ENCODE data around the gene SLC9A3.

Gene SLC9A3

DNA sequence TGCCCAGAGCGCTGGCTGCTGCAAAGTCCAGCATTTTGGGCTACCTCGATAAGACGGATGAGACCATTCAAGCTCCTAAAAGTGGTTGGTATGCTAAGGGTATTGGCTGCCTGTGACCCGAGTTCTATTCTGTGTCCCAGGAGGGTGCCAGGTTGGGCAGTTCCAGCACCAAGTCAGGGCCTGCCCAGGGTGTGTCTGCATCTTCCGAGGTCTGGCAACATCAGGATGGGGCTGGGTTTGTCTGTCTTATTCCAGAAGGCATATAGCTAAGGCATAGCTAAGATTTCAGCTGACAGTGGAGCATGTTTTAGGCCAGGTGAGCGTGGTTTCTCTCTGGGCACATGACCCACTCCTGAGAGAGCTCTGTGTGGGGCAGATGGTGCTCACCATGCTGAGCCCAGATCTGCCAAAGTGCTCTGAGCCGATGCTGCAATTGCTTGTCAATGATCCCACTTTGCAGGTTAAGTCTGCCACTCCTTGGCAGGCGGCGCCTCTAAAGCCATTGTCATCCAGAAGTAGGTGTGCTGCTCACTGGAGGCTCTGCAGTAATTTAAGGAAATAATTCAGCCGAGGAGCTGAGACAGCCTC lies 7.8 kb downstream of the SLC9A3 start:
- H3K4me3 ChIP-seq (ENCODE audit: low read depth, low read length), result no peak overlapping the region
- TF ChIP-seq, protein P1, sequence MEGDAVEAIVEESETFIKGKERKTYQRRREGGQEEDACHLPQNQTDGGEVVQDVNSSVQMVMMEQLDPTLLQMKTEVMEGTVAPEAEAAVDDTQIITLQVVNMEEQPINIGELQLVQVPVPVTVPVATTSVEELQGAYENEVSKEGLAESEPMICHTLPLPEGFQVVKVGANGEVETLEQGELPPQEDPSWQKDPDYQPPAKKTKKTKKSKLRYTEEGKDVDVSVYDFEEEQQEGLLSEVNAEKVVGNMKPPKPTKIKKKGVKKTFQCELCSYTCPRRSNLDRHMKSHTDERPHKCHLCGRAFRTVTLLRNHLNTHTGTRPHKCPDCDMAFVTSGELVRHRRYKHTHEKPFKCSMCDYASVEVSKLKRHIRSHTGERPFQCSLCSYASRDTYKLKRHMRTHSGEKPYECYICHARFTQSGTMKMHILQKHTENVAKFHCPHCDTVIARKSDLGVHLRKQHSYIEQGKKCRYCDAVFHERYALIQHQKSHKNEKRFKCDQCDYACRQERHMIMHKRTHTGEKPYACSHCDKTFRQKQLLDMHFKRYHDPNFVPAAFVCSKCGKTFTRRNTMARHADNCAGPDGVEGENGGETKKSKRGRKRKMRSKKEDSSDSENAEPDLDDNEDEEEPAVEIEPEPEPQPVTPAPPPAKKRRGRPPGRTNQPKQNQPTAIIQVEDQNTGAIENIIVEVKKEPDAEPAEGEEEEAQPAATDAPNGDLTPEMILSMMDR (IDR thresholded peaks at IDR 0.05; ENCODE audit: low read depth, low read length), result no peak

DNA sequence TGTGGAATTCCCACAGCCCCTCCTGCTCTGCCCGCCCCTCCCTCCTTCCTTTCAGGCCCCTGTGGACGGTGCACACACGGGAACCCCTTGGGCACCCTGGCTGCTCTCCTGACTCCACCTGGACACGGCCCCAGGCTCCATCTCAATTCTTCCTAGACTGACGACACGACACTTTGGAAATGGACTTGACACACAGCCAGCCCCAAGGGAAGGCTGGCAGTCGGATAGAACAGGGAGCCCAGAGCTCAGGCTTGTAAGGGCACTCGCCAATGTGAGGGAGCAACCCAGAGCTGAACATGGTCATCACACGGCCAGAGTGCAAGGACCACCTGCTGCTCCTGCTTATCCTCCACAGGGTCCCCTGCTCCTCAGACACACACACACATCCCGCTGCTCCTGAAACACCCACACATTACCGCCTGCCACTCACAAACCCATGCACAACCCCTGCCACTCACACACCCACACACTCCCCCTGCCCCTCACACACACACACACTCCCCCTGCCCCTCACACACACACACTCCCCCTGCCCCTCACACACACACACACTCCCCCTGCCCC lies 8.9 kb downstream of the SLC9A3 start:
- TF ChIP-seq, protein P1 (IDR thresholded peaks at IDR 0.05; ENCODE audit: low read depth, low read length), result no peak
- H3K4me3 ChIP-seq (ENCODE audit: low read depth, low read length), result no peak overlapping the region

DNA sequence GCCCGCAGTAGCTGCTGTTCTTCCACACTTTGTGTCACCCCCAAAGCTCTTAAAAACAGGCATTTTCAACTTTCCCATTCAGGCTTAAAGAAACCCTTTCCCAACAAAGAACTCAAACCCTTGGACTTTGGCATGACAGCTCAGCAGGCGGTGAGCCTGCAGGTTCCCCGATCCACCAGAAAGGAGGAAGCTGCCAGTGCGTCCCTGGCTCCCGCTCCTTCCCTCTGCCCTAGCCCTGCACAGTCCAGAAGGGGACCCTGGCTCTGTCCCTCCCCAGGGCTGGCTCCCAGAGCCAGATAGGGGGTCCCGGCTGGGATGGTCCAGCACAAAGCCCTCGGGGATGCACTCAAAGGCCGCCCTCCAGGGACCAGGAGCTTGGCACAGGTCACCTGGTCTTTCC lies 9.6 kb downstream of the SLC9A3 start:
- no peak overlapping the region for H3K4me3 ChIP-seq (ENCODE audit: low read depth, low read length)
- TF ChIP-seq, protein P1 (IDR thresholded peaks at IDR 0.05; ENCODE audit: low read depth, low read length), result no peak

DNA sequence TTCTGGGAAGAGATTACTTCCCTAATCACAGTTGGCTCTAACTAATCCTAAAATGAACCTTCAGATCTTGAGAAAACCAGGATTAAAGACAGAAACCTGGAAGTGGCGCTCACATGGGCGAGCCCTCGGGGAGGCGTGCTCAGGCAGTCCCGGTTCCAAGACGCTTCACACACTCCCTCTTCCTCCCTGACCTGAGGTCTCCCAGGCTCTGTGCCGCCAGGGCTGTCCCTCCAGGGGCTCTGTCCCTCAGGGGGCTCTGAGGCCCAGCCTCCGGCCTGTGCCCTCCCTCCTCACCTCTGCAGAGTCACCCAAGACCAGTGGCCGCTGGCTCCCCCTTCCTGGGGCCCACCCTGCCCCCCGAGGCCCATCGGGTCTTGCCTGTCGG lies 10.2 kb downstream of the SLC9A3 start:
- TF ChIP-seq, protein P1 (IDR thresholded peaks at IDR 0.05; ENCODE audit: low read depth, low read length), result no peak
- no peak overlapping the region for H3K4me3 ChIP-seq (ENCODE audit: low read depth, low read length)

DNA sequence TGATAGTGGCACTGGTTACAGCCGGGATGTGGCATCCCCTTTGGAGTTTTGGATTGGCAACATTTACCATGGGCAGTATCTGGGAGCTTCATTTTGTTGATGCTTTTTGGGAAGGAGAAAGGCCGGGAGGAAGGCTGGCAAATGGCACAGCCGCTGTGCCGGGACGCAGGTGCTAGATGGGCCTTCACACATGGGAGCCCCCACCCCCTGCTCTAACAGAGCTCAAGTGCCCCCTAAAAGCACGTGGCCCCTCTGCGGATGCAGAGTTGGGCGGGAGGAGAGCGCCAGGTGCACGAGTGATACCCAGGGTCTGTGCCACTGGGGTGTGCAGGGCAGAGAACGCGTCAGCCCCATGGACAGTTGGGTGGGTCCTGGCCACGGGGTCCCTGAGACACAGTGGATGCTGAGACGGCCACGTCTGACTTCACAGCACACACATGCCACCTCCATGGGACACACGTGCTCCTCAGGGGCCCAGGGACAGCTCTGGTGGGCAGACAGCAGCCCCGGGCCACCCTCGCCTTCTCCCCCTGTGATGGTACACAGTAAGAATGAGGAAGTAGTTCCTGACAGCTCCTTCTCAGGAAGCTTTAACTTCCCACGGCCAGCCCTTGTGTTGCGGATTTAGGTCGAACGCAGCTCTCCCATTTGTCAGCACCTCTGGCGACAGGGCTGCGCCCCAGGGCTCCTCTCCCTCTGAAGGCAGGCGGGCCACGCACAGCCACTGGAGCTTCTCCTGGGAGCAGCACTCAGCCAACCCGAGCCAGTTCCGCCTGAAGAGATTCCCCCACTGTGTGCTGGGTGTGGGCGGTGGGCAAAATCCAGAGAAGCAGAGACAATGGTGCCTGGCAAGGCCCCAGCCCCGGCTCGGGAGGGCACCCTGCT lies 10.8 kb downstream of the SLC9A3 start:
- H3K4me3 ChIP-seq (ENCODE audit: low read depth, low read length), result no peak overlapping the region
- TF ChIP-seq, protein P1 (IDR thresholded peaks at IDR 0.05; ENCODE audit: low read depth, low read length), result no peak

DNA sequence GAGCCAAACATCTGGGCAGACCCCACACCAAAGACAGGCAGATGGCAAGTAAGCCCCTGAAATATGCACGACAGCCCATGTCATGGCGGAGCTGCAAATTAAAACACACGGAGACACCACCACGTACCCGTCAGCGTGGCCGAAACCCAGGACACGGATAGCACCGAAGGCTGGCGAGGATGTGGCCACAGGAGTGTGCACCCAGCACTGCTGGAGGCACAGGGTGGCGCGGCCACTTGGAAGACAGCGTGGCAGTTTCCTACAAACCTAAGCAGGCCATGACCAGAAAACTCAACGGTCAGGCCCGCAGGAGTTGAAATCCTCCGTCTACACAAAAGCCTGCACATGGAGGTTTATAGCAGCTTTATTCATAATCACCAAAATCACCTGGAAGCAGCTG lies 12.8 kb downstream of the SLC9A3 start:
- H3K4me3 ChIP-seq (ENCODE audit: low read depth, low read length), result no peak overlapping the region
- TF ChIP-seq, protein P1 (IDR thresholded peaks at IDR 0.05; ENCODE audit: low read depth, low read length), result no peak

DNA sequence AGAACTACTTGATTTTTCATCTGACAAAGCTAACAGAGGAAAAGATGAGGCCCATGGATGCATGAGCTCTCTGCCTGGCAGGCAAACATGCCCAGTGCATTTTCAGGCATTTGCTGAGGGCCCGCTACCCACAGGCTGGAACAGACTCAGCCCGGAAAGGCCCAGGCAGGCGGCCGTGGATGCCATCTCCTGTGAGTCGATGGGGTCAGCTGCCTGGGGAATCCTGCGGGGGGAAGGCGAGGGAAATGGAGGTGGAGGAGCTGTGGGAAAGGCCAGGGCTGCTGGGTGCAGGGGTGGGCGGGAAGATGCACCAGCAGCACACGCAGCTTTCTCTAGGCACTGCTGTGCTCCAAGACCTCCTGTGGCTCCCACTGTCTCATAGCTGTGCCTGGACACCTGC lies 13.7 kb downstream of the SLC9A3 start:
- TF ChIP-seq, protein P1 (IDR thresholded peaks at IDR 0.05; ENCODE audit: low read depth, low read length), result no peak
- H3K4me3 ChIP-seq (ENCODE audit: low read depth, low read length), result no peak overlapping the region

All from WI38 (cell line).